OCI-LY7 (cell line): ENCODE measurements around the gene HCFC1. TPM values are rescaled to one million over a fixed set of nuclear protein-coding genes. Genes with fewer than 3 reads are reported as not detected.

ENCODE experiments used
- BruUV-seq: library from RNA; stranded (reverse); fragments of 400-500 nt; replicated peaks from 2 replicates; lab custom pipeline; 2021; lab: Mats Ljungman, UMichigan
- CTCF ChIA-PET: fragments of 300-600 bp; sonication (Branson Sonifier 250); formaldehyde crosslinking; loops from one replicate; lab custom pipeline; 2022; ENCODE audit warnings: antibody characterized with exemption; ENCODE audit not compliant: unreplicated experiment; lab: Charles Lee
- POLR2A ChIA-PET: fragments of 300-600 bp; sonication (Branson Sonifier 250); formaldehyde crosslinking; loops from one replicate; lab custom pipeline; 2022; ENCODE audit warnings: antibody characterized with exemption; lab: Charles Lee
- DNase-seq: peaks from one replicate; pipeline ENCODE4 v3.0.0-alpha.2; 2015; ENCODE audit warnings: low spot score
- H2AFZ ChIP-seq: fragments of 200-600 bp; sonication (generic), shearing (Covaris generic); 2 replicates; pipeline ENCODE4 v1.6.1; 2014; ENCODE audit warnings: mild to moderate bottlenecking, antibody characterized with exemption, low read length, moderate library complexity
- H3K27ac ChIP-seq: fragments of 200-600 bp; sonication (generic); 2 replicates; pipeline ENCODE4 v1.5.1; 2014; ENCODE audit warnings: mixed run types, low read depth, mild to moderate bottlenecking, moderate library complexity, low read length, inconsistent platforms; ENCODE audit not compliant: poor library complexity, severe bottlenecking
- H3K36me3 ChIP-seq: fragments of 200-600 bp; sonication (generic); 2 replicates; pipeline ENCODE4 v1.6.1; 2014; ENCODE audit warnings: mild to moderate bottlenecking, antibody characterized with exemption, low read length, moderate library complexity, mixed read lengths; ENCODE audit not compliant: insufficient read depth
- H3K4me1 ChIP-seq: fragments of 200-600 bp; sonication (generic); 2 replicates; pipeline ENCODE4 v1.5.1; 2014; ENCODE audit warnings: mild to moderate bottlenecking, low read length; ENCODE audit not compliant: insufficient read depth, poor library complexity, severe bottlenecking
- H3K4me2 ChIP-seq: fragments of 200-600 bp; sonication (generic); 2 replicates; pipeline ENCODE4 v1.6.1; 2014; ENCODE audit warnings: mild to moderate bottlenecking, low read length
- H3K4me3 ChIP-seq: fragments of 200-600 bp; sonication (generic); 2 replicates; pipeline ENCODE4 v1.5.1; 2014; ENCODE audit warnings: mild to moderate bottlenecking, low read depth, low read length; ENCODE audit not compliant: poor library complexity, severe bottlenecking
- H3K79me2 ChIP-seq: fragments of 200-600 bp; sonication (generic); 2 replicates; pipeline ENCODE4 v1.6.1; 2016; ENCODE audit warnings: low read depth, mild to moderate bottlenecking, low read length, moderate library complexity, mixed read lengths; ENCODE audit not compliant: insufficient read depth
- H3K9me2 ChIP-seq: fragments of 200-600 bp; sonication (generic); 2 replicates; pipeline ENCODE4 v1.6.1; 2016; ENCODE audit warnings: mild to moderate bottlenecking, low read length, mixed read lengths; ENCODE audit not compliant: insufficient read depth
- H3K9me3 ChIP-seq: fragments of 200-600 bp; sonication (generic); 2 replicates; pipeline ENCODE4 v1.6.1; 2014; ENCODE audit warnings: mild to moderate bottlenecking, mixed run types, low read length, mixed read lengths
- H4K20me1 ChIP-seq: fragments of 200-600 bp; sonication (generic); 2 replicates; pipeline ENCODE4 v1.6.1; 2014; ENCODE audit warnings: mild to moderate bottlenecking, antibody characterized with exemption, low read length, moderate library complexity, mixed read lengths; ENCODE audit not compliant: insufficient read depth
- CTCF ChIP-seq: fragments of 200-600 bp; sonication (generic); conservative IDR thresholded peaks from 2 replicates; pipeline ENCODE4 v1.5.1; 2014; ENCODE audit warnings: mild to moderate bottlenecking, antibody characterized with exemption, low read length, moderate library complexity, mixed read lengths
- EZH2phosphoT487 ChIP-seq: fragments of 200-600 bp; sonication (generic); IDR thresholded peaks from 2 replicates; pipeline ENCODE4 v1.6.1; 2018; ENCODE audit warnings: low read depth, borderline replicate concordance, mild to moderate bottlenecking, mixed run types, antibody characterized with exemption, low read length, moderate library complexity, mixed read lengths
- intact Hi-C: fragments of 100-400 bp; cut with micrococcal nuclease; formaldehyde crosslinking; loops from one replicate; pipeline ENCODE4 v1.10.0; 2022; ENCODE audit not compliant: unreplicated experiment
- total RNA-seq, 2 experiments: library from RNA; depleted of rRNA in 1 of 2; stranded (reverse); fragments of >200 nt in 1 of 2; shearing (Covaris generic) in 1 of 2; gene quantifications; 2 replicates each; pipeline ENCODE4 v1.2.3, GENCODE V29; 2014 to 2022

HCFC1 gene
- total RNA-seq, 2 experiments from 2014 or later: 64.2 to 134 TPM

DNA sequence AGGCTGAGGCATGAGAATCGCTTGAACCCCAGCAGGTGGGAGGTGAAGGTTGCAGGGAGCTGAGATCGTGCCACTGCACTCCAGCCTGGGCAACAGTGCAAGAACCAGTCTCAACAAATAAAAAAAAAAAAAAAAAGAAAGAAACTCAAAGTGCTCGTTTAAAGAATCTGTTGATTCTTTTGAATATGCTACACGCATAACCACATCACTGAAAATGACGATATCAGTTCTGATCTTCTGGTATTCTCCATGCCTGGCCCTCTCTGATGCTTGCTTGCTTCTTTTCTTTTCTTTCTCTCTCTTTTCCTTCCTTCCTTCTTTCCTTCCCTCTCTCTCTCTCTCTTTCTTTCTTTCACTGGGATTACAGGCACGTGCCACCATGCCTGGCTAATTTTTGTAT is 59.8 kb downstream of the HCFC1 start:
- no TSS peak for BruUV-seq
- Histone ChIP-seq H3K27ac (no peak overlapping the region), H3K4me1 (no peaks in the 10 kb centered on the region), H3K79me2 (no peaks in the 10 kb centered on the region), H3K4me2 (no peak overlapping the region), H4K20me1 (no peaks in the 10 kb centered on the region), H2AFZ (no peak overlapping the region), H3K9me3 (no peaks in the 10 kb centered on the region), H3K36me3 (peaks cover 15% of the 10 kb centered on the region), H3K4me3 (no peak overlapping the region), H3K9me2 (no peaks in the 10 kb centered on the region)
- TF ChIP-seq CTCF: no peak
- no peak for TF ChIP-seq EZH2phosphoT487
- ChIA-PET POLR2A (interaction anchor here (0.9 kb wide), 1 partner anchor 11 kb away, joined by 3 read pairs; no protein-coding TSS in a partner anchor), CTCF (no interaction called here)
- intact Hi-C loops: no loop called here
- no peak for DNase-seq

- no peaks in the 10 kb centered on the region for H4K20me1 ChIP-seq
- ChIA-PET CTCF (no interaction called here), POLR2A (interaction anchor here (0.9 kb wide), 1 partner anchor 144 kb away, joined by 4 read pairs; no protein-coding TSS in a partner anchor)
- TF ChIP-seq EZH2phosphoT487 (no peak), CTCF (no peak)
- no peaks in the 10 kb centered on the region for H3K9me3 ChIP-seq
- BruUV-seq: no TSS peak
- no peak for DNase-seq
- H2AFZ ChIP-seq: no peak overlapping the region
- H3K9me2 ChIP-seq: no peaks in the 10 kb centered on the region
- no peaks in the 10 kb centered on the region for H3K4me1 ChIP-seq
- H3K36me3 ChIP-seq: peaks cover 15% of the 10 kb centered on the region
- H3K27ac ChIP-seq: no peak overlapping the region
- H3K4me3 ChIP-seq: no peak overlapping the region
- no peak overlapping the region for H3K4me2 ChIP-seq
- no peaks in the 10 kb centered on the region for H3K79me2 ChIP-seq
- intact Hi-C loops: no loop called here
These were observed 61.2 kb downstream of the HCFC1 start for GRCh38 chrX:153910446-153910845.

DNA sequence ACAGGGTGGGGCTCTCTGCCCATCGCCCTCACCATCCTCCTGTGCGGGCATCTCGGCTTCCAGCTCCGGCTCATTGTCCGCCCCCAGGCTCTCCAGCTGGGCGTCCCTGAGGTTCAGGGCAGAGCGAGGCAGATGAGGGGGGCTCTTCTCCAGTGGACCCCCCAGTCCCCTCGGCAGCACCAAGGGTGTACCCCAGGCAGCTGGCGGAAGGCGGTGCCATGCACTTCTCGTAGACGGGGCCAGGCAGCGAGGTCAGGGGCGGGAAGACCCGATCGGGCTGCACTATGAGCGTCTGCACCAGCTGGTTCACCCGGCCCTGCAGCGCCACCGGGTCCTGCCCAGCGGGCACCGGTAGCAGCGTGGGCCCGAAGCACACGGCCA is 61.6 kb downstream of the HCFC1 start:
- ChIA-PET CTCF (no interaction called here), POLR2A (no interaction called here)
- no TSS peak for BruUV-seq
- Histone ChIP-seq H3K4me3 (no peak overlapping the region), H3K4me2 (no peak overlapping the region), H4K20me1 (no peaks in the 10 kb centered on the region), H3K4me1 (no peaks in the 10 kb centered on the region), H3K36me3 (peaks cover 15% of the 10 kb centered on the region), H3K9me3 (no peaks in the 10 kb centered on the region), H2AFZ (no peak overlapping the region), H3K9me2 (no peaks in the 10 kb centered on the region), H3K27ac (no peak overlapping the region), H3K79me2 (no peaks in the 10 kb centered on the region)
- DNase-seq: no peak
- TF ChIP-seq CTCF: no peak
- TF ChIP-seq EZH2phosphoT487: no peak
- intact Hi-C loops: no loop called here
